ENCODE results near the gene MPZL3. TPM values are rescaled to one million over a fixed set of nuclear protein-coding genes. Genes with fewer than 3 reads are reported as not detected.

MPZL3 gene

Small RNA genes within 50 kb of the gene (small RNA-seq; reads per million reads assigned to genes)
- not detected for gene HSPE1P18 (ENCODE audit: insufficient read depth)

Data from mesendoderm (in vitro differentiated cells).